ENCODE results near the gene KPNA2.
"Not testable (repeated sequence)": the region's sequence is repeated elsewhere in the genome, so short reads cannot be mapped to it uniquely, and the experiment has no call there.

The KPNA2 gene

DNA sequence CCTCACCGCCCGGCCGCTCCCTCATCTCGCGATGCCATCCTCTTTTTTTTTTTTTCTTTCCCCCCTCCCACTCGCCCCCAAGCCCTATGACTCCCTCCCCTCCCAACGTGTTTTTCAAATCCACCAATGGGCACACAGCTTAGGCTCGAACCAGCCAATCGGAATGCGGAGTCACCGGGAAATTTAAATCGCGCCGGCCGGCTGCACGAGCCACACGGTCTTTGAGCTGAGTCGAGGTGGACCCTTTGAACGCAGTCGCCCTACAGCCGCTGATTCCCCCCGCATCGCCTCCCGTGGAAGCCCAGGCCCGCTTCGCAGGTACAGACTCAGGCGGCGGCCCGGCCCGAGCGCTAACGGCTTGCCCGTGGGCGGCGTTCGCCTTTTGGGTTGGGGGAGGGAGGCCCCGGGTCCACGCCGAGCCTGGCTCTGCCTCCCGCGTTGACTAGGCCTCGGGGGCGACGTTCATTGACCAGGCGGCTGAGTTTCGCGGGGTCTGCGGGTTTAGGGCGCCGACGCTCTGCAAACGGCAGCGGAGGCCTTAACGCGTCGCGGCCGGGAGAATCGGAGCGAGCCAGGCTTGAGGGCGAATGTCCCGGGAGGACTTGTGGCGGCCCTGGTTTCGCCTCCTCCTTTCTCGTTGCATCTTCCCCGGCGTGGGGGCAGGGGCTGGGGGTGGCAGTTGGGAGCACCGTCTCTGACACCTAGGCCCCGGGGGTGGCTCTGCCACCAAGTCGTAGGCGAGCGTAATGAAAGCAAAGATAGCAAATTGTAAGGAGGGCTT lies at the start of gene KPNA2:
Gene KPNA2 (plus strand): TSS at position 213 of the 781 bp plus-strand sequence. CDS start 1,398 bp downstream, outside the sequence.
- DNase-seq, result peak; percentile 97

- DNase-seq, result no peak
Measured at GRCh38 chr17:67990909-67991308, 44.6 kb upstream of the KPNA2 start.

GRCh38 chr17:67992548-67993152 lies 42.9 kb upstream of the KPNA2 start:
- no peak for DNase-seq

GRCh38 chr17:67993153-67993997 lies 42.2 kb upstream of the KPNA2 start:
- no peak for DNase-seq

DNA sequence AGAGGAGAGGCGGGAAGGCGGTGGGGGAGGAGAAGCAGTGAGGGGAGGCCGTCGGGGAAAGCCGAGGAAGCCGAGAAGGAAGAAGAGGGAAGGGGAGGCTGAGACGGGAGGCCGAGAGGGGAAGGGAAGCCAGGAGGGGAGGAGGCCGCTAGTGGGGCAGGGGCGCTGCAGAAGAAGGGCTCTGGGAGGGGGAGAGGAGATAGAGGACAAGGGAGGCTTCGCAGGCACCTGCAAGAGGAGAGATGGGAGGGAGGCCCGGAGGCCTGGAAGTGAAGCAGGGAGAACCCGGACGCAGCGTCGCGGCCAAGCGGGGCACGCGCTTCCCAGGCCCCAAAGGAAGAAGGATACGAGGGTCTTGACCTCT lies 41.6 kb upstream of the KPNA2 start:
- DNase-seq, result no peak

DNA sequence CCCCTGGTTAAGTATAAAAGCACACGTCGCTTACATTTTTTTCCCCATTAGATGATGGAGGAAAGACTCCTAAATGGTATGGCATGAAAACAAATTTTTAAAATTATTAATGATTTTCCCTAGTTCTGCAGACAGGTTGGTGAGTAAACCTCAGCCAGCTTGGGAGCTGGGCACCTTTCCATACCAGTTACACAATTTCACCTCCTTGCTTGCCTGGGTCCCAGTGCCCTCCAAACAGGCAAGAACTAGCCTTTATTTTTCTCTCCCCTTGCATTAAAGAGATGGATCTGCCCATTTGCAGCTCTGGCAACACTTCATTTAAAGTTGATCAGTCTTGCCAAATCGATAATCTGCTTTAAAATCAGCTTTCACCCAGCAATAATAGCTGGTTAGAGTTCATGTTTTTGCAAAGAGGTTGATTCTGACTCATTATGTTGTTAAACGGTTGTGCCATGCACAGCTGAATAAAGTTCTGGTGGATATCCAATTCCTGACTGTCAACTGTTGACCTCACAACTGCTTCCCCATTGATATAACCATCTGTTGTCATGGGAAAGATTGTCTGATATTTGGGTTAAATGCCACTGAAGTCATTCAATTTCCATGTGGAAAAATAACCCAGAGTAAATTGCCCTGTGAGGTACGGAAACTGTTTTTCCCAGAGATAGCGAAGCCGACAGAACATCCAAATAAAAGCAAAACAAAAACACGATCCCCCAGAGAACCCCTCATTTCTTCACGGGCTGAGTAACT lies 40.5 kb upstream of the KPNA2 start:
- peak; percentile 67 for DNase-seq

- DNase-seq, result no peak
Measured at GRCh38 chr17:67995570-67996263, 39.8 kb upstream of the KPNA2 start.

- DNase-seq, result not testable (repeated sequence)
Measured at GRCh38 chr17:67996301-67997171, 39.0 kb upstream of the KPNA2 start, which contains the start of gene C17orf58. C17orf58 (minus strand) TSS chr17:67996469; CDS start chr17:67996198, 271 bp downstream.

- DNase-seq, result no peak
Measured at GRCh38 chr17:67998466-67998865, 37.1 kb upstream of the KPNA2 start.

DNA sequence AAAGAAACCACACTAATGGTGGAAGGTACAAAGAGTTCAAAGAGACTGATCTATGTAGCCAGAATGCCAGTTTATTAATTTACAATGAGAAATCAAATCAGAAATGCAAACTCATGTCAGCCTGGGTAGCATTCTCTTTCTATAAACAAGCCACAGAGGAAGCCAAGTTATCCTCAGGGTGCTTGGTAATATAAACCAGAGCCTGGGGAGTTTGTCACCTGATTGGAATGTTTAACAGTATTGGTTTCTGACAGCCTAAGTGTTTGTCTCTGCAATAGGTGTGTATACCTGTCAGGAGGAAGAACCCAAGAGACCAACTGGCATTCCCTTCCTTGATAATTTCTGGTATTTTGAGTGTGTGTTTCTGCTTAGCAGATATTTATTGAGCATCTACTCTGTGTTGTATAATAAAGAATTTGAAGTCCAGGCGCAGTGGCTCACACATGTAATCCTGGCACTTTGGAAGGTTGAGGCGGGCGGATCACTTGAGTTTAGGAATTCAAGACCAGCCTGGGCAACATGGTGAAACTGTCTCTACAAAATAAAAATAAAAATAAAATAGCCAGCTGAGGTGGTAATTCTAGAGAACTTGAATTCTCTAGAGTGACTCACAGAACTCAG lies 36.1 kb upstream of the KPNA2 start:
- DNase-seq, result no peak

DNA sequence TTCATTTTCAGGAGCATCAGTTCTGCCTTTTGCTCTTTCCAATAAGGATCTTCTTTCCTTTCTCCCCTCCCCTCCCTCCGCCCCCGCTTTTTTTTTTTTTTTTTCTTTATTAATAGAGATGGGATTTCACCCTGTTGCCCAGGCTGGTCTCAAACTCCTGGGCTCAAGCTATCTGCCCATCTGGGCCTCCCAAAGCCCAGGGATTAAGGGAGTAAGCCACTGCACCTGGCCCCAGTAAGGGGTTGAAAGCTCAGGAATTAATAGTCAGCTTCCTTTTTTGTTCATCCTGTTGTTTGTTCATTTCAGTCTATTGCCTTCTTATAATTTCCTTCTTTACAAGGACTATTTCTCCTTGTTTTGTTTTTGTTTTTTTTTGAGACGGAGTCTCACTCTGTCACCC lies 31.3 kb upstream of the KPNA2 start:
- DNase-seq, result no peak

DNA sequence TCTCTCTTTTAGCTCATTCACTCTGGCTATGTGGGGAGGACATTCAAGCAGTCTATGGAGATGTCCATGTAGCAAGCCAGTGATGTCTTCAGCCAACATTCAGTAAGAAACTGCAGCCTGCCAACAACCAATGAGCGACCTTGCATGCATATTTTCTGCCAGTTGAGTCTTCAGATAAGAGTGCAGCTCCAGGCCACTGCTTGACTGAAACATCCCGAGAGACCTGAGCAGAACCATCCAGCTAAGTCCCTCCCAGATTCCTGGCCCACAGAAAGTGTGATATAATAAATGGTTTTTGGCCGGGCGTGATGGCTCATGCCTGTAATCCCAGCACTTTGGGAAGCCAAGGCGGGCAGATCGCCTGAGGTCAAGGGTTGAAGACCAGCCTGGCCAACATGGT lies 28.7 kb upstream of the KPNA2 start:
- DNase-seq, result no peak

DNA sequence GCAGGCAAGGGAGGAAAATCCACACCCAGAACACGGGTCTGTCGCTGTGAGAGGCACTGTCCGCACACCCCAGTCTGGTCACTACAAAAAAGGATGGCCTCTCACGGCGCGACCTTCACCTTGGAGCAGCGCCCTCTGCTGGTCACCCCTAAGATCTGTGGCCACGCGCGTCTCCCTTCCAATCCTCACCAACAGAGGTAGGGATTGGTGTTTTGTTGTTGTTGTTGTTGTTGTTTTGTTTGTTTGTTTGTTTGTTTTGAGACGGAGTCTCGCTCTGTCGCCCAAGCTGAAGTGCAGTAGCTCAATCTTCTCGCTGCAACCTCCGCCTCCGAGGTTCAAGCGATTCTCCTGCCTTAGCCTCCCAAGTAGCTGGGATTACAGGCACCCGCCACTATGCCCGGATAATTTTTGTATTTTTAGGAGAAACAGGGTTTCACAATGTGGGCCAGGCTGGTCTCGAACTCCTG lies 24.3 kb upstream of the KPNA2 start:
- no peak for DNase-seq

DNA sequence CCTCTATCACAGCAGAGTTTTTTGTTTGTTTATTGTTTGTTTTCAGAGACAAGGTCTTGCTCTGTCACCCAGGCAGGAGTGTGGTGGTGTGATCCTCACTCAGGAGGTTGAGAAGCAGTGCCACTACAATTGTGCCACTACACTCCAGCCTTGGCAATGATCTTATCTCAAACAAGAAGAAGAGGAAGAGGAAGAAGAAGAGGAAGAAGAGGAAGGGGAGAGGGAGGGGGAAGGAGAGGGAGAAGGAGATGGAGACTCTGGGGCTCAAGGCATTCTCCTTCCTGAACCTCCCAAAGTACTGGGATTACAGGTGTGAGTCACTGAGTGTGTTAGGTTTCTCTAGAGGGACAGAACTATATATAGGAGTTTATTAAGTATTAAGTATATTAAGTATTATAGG lies 22.1 kb upstream of the KPNA2 start:
- no peak for DNase-seq

GRCh38 chr17:68015081-68015723 lies 20.3 kb upstream of the KPNA2 start:
- DNase-seq, result no peak

- no peak for DNase-seq
Measured at GRCh38 chr17:68016838-68017237, 18.7 kb upstream of the KPNA2 start.

GRCh38 chr17:68018493-68018892 lies 17.0 kb upstream of the KPNA2 start:
- DNase-seq, result not testable (repeated sequence)

DNA sequence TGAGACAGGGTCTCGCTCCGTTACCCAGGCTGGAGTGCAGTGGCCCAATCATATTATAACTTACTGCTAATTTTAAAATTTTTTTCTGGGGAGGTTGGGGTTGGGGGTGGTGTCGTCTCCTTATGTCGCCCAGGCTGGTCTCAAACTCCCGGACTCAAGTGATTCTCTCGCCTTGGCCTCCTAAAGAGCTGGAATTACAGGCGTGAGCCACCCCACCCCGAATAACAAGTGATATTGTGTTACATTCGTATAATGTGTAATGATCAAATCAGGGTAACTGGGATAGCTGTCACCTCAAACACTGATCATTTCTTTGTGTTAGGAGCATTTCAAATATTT lies 16.2 kb upstream of the KPNA2 start:
- no peak for DNase-seq

DNA sequence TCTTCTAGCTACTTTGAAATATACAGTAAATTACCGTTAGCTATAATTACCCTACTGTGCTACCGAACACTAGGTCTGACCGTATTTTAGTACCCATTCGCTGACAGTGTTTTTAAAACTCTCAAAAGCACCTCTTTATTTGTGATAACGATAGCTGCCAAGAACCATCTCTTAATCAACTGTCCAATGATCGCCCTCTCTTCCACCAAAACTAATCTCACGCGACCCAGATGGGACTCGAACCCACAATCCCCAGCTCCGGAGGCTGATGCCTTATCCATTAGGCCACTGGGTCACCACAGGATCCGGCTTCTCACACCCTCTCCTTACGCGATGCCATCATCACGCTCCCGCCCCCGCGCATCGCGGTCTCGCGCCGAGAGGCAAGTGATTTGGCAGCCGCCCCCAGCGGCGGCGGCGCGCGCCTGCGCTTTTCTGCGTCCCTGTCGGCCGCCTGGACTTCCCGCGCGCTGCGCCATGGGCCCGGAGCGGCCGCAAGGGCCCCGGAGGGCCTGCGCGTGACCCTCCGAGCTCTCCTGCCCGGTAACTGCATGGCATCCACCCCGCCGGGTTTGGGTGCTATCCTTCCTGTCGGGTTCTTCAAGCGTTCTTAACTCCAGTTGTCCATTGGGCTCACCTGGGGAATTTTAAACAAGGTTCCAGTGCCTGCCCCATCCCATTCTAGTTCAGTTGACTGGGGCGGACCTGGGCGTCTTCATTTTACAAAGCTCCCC lies 15.7 kb upstream of the KPNA2 start:
- DNase-seq, result peak; percentile 90

DNA sequence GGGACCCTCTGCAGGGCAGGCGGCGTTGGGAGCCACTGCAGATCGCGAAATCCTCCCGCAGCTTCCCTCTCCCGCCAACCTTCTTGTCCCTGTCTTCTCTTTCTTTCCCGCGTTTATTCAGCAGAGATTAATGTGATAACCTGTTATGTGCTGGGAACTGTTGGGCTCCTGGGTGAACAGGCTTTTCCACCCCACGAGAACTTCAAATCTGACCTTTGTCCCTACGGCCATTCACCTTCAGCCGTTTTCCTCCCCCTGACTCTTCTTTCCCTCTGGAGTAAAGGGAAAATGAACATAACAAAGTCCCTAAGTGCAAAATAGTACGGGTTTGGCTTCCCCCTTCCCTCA lies 15.2 kb upstream of the KPNA2 start:
- DNase-seq, result peak; percentile 58

All from DMS 273 treated with DMSO at 0.1 percent for 48 hours (cell line).